GM23338 (cell line): ENCODE results near the gene ACOXL. TPM values are rescaled to one million over a fixed set of nuclear protein-coding genes. Genes with fewer than 3 reads are reported as not detected.

Source experiments
- ATAC-seq: fragments of 200-7000 bp; cut with Tn5 transposase; 3 replicates; pipeline ENCODE4 v1.9.1; 2020
- DNase-seq: peaks from one replicate; pipeline ENCODE4 v3.0.0-alpha.2; 2015; ENCODE audit warnings: low spot score
- H2AFZ ChIP-seq: fragments of 200-600 bp; sonication (generic); 2 replicates; pipeline ENCODE4 v1.8.0; 2016; ENCODE audit warnings: antibody characterized with exemption, mild to moderate bottlenecking, moderate library complexity
- H3F3A ChIP-seq: fragments of 200-600 bp; sonication (generic); replicated peaks from 2 replicates; pipeline ENCODE4 v1.8.0; 2017; ENCODE audit warnings: antibody characterized with exemption, mixed run types, low read depth
- H3K27ac ChIP-seq: fragments of 200-600 bp; sonication (generic); 2 replicates; pipeline ENCODE4 v1.6.1; 2016; ENCODE audit warnings: low read depth
- H3K27me3 ChIP-seq: fragments of 200-600 bp; sonication (generic); 2 replicates; pipeline ENCODE4 v1.8.0; 2016; ENCODE audit warnings: mild to moderate bottlenecking, mixed run types, moderate library complexity; ENCODE audit not compliant: insufficient read depth
- H3K36me3 ChIP-seq: fragments of 200-600 bp; sonication (generic); 2 replicates; pipeline ENCODE4 v1.8.0; 2016; ENCODE audit warnings: mild to moderate bottlenecking; ENCODE audit not compliant: insufficient read depth
- H3K4me1 ChIP-seq: fragments of 200-600 bp; sonication (generic); 2 replicates; pipeline ENCODE4 v1.8.0; 2016; ENCODE audit warnings: mild to moderate bottlenecking, moderate library complexity; ENCODE audit not compliant: insufficient read depth
- H3K4me2 ChIP-seq: fragments of 200-600 bp; sonication (generic); 2 replicates; pipeline ENCODE4 v1.7.1; 2017; ENCODE audit warnings: mixed run types
- H3K4me3 ChIP-seq: fragments of 200-600 bp; sonication (generic); 2 replicates; pipeline ENCODE4 v1.6.1; 2016; ENCODE audit warnings: mixed run types
- H3K79me2 ChIP-seq: fragments of 200-600 bp; sonication (generic); replicated peaks from 2 replicates; pipeline ENCODE4 v1.8.0; 2017; ENCODE audit warnings: mild to moderate bottlenecking; ENCODE audit not compliant: insufficient read depth
- H3K9me2 ChIP-seq: fragments of 200-600 bp; sonication (generic); 2 replicates; pipeline ENCODE4 v1.8.0; 2017; ENCODE audit not compliant: insufficient read depth
- H4K20me1 ChIP-seq: fragments of 200-600 bp; sonication (generic); replicated peaks from 2 replicates; pipeline ENCODE4 v1.8.0; 2017; ENCODE audit warnings: mild to moderate bottlenecking; ENCODE audit not compliant: insufficient read depth
- H3K27ac Mint-ChIP-seq: 2 replicates; pipeline ENCODE4 v1.8.0; 2020; ENCODE audit warnings: inconsistent platforms, mild to moderate bottlenecking, moderate library complexity, mixed read lengths
- H3K27me3 Mint-ChIP-seq: 3 replicates; pipeline ENCODE4 v1.8.0; 2022; ENCODE audit warnings: low read depth, mild to moderate bottlenecking, moderate library complexity, mixed read lengths, inconsistent platforms; ENCODE audit not compliant: insufficient read depth, poor library complexity
- H3K36me3 Mint-ChIP-seq: 3 replicates; pipeline ENCODE4 v1.8.0; 2021; ENCODE audit warnings: low read depth, mild to moderate bottlenecking, inconsistent platforms, moderate library complexity, mixed read lengths
- H3K4me1 Mint-ChIP-seq: 3 replicates; pipeline ENCODE4 v1.8.0; 2020; ENCODE audit warnings: mild to moderate bottlenecking, inconsistent platforms, mixed read lengths
- H3K4me3 Mint-ChIP-seq: 3 replicates; pipeline ENCODE4 v1.8.0; 2021; ENCODE audit warnings: moderate library complexity, mild to moderate bottlenecking, inconsistent platforms, mixed read lengths
- H3K9me3 Mint-ChIP-seq: 3 replicates; pipeline ENCODE4 v1.8.0; 2020; ENCODE audit warnings: moderate library complexity, mild to moderate bottlenecking, inconsistent platforms, mixed read lengths
- CREB1 ChIP-seq: fragments of 250-450 bp; sonication (Bioruptor Pico); IDR thresholded peaks from 2 replicates; pipeline ENCODE4 v1.5.0; 2020; ENCODE audit warnings: low read depth, mild to moderate bottlenecking, moderate library complexity
- EZH2 ChIP-seq: fragments of 200-600 bp; sonication (generic); IDR thresholded peaks from one replicate; pipeline ENCODE4 v1.8.0; 2017; ENCODE audit warnings: antibody characterized with exemption, mild to moderate bottlenecking, low read depth; ENCODE audit not compliant: unreplicated experiment
- EZH2phosphoT487 ChIP-seq: fragments of 200-600 bp; sonication (generic); IDR thresholded peaks from one replicate; pipeline ENCODE4 v1.8.1; 2018; ENCODE audit warnings: antibody characterized with exemption; ENCODE audit not compliant: unreplicated experiment
- JUNB ChIP-seq: IDR thresholded peaks from one replicate; pipeline ENCODE4 v1.6.1; 2016; ENCODE audit warnings: antibody characterized with exemption; ENCODE audit not compliant: unreplicated experiment
- NANOG ChIP-seq: IDR thresholded peaks from 2 replicates; pipeline ENCODE4 v1.6.1; 2016; ENCODE audit warnings: antibody characterized with exemption, borderline replicate concordance
- POLR2AphosphoS5 ChIP-seq: IDR thresholded peaks from 2 replicates; pipeline ENCODE4 v1.6.1; 2016; ENCODE audit warnings: antibody characterized with exemption, low read depth
- ZNF331 ChIP-seq: fragments of 250-450 bp; sonication (Bioruptor Pico); IDR thresholded peaks from 2 replicates; pipeline ENCODE4 v1.5.0; 2020; ENCODE audit warnings: low read depth, mild to moderate bottlenecking, moderate library complexity
- polyA plus RNA-seq: library from polyadenylated mRNA; unstranded; fragments of >200 nt; fragmentation: Nextera tagmentation; extraction: Ambion mirVana; gene quantifications from 2 replicates; pipeline ENCODE4 v1.2.1, GENCODE V29; 2016
- total RNA-seq: library from RNA; depleted of rRNA; stranded (reverse); fragments of >200 nt; shearing (Covaris generic); gene quantifications from 2 replicates; pipeline ENCODE4 v1.2.3, GENCODE V29; 2014
- TF ChIP-seq, protein P1 (sequence below): IDR thresholded peaks from one replicate; pipeline ENCODE4 v1.6.1; 2018; ENCODE audit warnings: antibody characterized with exemption; ENCODE audit not compliant: unreplicated experiment
- TF ChIP-seq, protein P2 (sequence below): IDR thresholded peaks from 2 replicates; pipeline ENCODE4 v1.6.1; 2016; ENCODE audit warnings: antibody characterized with exemption

ACOXL gene
- total and polyA plus RNA-seq, 2 experiments from 2014 or later = 9.0 to 14.7 TPM

DNA sequence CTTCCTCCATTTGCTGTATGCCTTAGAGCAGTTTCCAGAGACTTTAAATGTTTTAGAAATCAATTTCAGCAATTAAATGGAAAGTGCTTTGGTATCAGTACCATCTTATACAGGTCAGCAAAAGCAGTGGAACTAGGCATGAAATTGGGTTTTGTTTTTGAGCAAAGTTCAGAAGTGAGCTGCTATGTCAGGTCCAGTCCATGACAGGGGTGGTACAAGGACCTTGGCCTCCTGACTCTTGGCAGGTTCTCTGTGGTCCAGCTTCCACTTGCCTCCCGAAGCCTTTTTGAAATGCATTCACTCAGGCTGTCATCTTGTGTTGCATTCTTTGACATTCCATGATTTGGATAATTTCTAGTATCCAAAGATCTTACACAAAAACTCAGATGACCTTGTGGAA is 159.3 kb downstream of the ACOXL start (continued):
- TF ChIP-seq, protein P1, sequence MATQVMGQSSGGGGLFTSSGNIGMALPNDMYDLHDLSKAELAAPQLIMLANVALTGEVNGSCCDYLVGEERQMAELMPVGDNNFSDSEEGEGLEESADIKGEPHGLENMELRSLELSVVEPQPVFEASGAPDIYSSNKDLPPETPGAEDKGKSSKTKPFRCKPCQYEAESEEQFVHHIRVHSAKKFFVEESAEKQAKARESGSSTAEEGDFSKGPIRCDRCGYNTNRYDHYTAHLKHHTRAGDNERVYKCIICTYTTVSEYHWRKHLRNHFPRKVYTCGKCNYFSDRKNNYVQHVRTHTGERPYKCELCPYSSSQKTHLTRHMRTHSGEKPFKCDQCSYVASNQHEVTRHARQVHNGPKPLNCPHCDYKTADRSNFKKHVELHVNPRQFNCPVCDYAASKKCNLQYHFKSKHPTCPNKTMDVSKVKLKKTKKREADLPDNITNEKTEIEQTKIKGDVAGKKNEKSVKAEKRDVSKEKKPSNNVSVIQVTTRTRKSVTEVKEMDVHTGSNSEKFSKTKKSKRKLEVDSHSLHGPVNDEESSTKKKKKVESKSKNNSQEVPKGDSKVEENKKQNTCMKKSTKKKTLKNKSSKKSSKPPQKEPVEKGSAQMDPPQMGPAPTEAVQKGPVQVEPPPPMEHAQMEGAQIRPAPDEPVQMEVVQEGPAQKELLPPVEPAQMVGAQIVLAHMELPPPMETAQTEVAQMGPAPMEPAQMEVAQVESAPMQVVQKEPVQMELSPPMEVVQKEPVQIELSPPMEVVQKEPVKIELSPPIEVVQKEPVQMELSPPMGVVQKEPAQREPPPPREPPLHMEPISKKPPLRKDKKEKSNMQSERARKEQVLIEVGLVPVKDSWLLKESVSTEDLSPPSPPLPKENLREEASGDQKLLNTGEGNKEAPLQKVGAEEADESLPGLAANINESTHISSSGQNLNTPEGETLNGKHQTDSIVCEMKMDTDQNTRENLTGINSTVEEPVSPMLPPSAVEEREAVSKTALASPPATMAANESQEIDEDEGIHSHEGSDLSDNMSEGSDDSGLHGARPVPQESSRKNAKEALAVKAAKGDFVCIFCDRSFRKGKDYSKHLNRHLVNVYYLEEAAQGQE = no peak
- TF ChIP-seq NANOG (no peak), ZNF331 (CRISPR knock-in tag) (no peak), EZH2phosphoT487 (no peak)

DNA sequence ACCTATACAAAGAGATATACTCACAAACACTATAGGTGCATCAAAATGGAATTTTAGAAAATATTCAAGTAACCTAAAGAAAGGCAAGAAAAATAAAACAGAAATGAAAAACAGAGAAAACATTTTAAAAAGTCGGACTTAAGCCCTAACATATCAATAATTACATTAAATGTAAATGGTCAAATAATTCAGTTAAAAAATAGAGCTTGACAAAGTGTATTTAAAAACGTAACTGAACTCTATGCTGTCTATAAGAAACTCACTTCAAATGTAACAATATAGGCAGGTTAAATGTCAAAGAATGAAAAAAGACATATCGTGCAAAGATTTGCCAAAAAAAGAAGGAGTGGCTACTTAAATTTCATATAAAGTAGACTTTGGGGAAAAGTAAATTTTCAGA is 163.9 kb downstream of the ACOXL start:
- H3K36me3 ChIP-seq = no peaks in the 10 kb centered on the region
- no peak for ATAC-seq
- no peaks in the 10 kb centered on the region for H3K27me3 Mint-ChIP-seq
- no peaks in the 10 kb centered on the region for H3F3A ChIP-seq
- H3K9me3 Mint-ChIP-seq = 0 out of 3 replicates have a peak, but pooled peaks cover 4% of the 10 kb centered on the region
- H3K4me3 ChIP-seq = no peak overlapping the region
- H3K9me2 ChIP-seq = no peaks in the 10 kb centered on the region
- no peaks in the 10 kb centered on the region for H3K36me3 Mint-ChIP-seq
- no peaks in the 10 kb centered on the region for H3K4me1 ChIP-seq
- no peaks in the 10 kb centered on the region for H3K27me3 ChIP-seq
- no peak for DNase-seq
- no peak overlapping the region for H3K4me2 ChIP-seq
- H3K27ac Mint-ChIP-seq = no peak overlapping the region
- no peak for TF ChIP-seq JUNB
- TF ChIP-seq, protein P2, sequence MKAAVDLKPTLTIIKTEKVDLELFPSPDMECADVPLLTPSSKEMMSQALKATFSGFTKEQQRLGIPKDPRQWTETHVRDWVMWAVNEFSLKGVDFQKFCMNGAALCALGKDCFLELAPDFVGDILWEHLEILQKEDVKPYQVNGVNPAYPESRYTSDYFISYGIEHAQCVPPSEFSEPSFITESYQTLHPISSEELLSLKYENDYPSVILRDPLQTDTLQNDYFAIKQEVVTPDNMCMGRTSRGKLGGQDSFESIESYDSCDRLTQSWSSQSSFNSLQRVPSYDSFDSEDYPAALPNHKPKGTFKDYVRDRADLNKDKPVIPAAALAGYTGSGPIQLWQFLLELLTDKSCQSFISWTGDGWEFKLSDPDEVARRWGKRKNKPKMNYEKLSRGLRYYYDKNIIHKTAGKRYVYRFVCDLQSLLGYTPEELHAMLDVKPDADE = no peak
- H3K79me2 ChIP-seq = no peaks in the 10 kb centered on the region
- H2AFZ ChIP-seq = no peak overlapping the region
- H4K20me1 ChIP-seq = no peaks in the 10 kb centered on the region
- no peaks in the 10 kb centered on the region for H3K4me1 Mint-ChIP-seq
- no peak overlapping the region for H3K27ac ChIP-seq
- no peak overlapping the region for H3K4me3 Mint-ChIP-seq

DNA sequence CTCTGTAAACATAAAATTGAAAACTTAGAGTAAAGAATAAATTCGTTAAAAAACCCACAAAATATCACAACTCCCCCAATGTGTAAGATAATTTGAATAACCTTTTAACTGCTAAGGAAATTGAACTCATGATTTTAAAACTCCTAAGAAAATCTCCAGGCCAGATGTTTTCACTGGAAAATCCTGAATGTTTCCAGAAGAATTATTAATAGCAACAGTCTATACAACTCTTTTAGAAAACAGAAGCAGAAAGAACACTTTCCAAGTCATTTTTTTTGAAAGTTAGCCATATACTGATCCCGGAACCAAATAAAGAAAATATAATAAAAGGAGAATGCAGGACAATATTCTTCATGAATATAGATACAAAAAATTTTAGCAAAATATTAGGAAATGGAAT is 165.6 kb downstream of the ACOXL start:
- DNase-seq = no peak
- H3K4me3 ChIP-seq = no peak overlapping the region
- no peaks in the 10 kb centered on the region for H3K79me2 ChIP-seq
- no peaks in the 10 kb centered on the region for H3K27me3 ChIP-seq
- TF ChIP-seq NANOG (no peak), EZH2 (no peak), POLR2AphosphoS5 (no peak), EZH2phosphoT487 (no peak), ZNF331 (CRISPR knock-in tag) (no peak), CREB1 (CRISPR knock-in tag) (no peak)
- TF ChIP-seq, protein P2 = no peak
- H3K9me2 ChIP-seq = 0 out of 2 replicates have a peak, but pooled peaks cover 4% of the 10 kb centered on the region
- Mint-ChIP-seq H3K27ac (no peak overlapping the region), H3K4me3 (no peak overlapping the region), H3K36me3 (no peaks in the 10 kb centered on the region), H3K9me3 (0 out of 3 replicates have a peak, but pooled peaks cover 4% of the 10 kb centered on the region), H3K4me1 (no peaks in the 10 kb centered on the region), H3K27me3 (no peaks in the 10 kb centered on the region)
- no peaks in the 10 kb centered on the region for H4K20me1 ChIP-seq
- H2AFZ ChIP-seq = no peak overlapping the region
- ATAC-seq = no peak
- no peaks in the 10 kb centered on the region for H3K36me3 ChIP-seq
- H3K27ac ChIP-seq = no peak overlapping the region
- H3F3A ChIP-seq = no peaks in the 10 kb centered on the region
- H3K4me2 ChIP-seq = no peak overlapping the region
- no peaks in the 10 kb centered on the region for H3K4me1 ChIP-seq
